ENCODE measurements around the gene MMP15. TPM values are rescaled to one million over a fixed set of nuclear protein-coding genes. Genes with fewer than 3 reads are reported as not detected.

Gene MMP15
- total and polyA plus RNA-seq, 4 donors: 0.82 to 5.9 (median 3.8) TPM

Other genes with a start within 250 kb of the MMP15 start
- 10 to 100 TPM; 69.7 to 80.1 TPM for gene KIFC3, start 223.3 kb upstream of the MMP15 start, total RNA-seq
- gene KIFC3, start 223.3 kb upstream of the MMP15 start, polyA plus RNA-seq: 10 to 100 TPM; 27.4 to 61.1 TPM
- gene CNGB1, start 54.6 kb upstream of the MMP15 start, total RNA-seq: not detected
- gene CNGB1, start 54.6 kb upstream of the MMP15 start, polyA plus RNA-seq: not detected
- 10 to 100 TPM in 1 of 2 donors, 1 to 10 TPM in 1; 7.0 to 10.6 TPM for gene ZNF319, start 25.1 kb upstream of the MMP15 start, total RNA-seq
- 1 to 10 TPM; 1.6 to 4.1 TPM for gene ZNF319, start 25.1 kb upstream of the MMP15 start, polyA plus RNA-seq
- 10 to 100 TPM; 31.8 to 41.3 TPM for gene USB1, start 24.3 kb upstream of the MMP15 start, total RNA-seq
- 10 to 100 TPM; 24.9 to 34.1 TPM for gene USB1, start 24.3 kb upstream of the MMP15 start, polyA plus RNA-seq
- gene CFAP20, start 103.6 kb downstream of the MMP15 start, total RNA-seq: 10 to 100 TPM; 16.6 to 17.9 TPM
- 10 to 100 TPM; 18.4 to 22.4 TPM for gene CFAP20, start 103.6 kb downstream of the MMP15 start, polyA plus RNA-seq
- gene CSNK2A2, start 172.4 kb downstream of the MMP15 start, total RNA-seq: 10 to 100 TPM; 42.5 to 56.8 TPM
- 10 to 100 TPM; 17.4 to 32.2 TPM for gene CSNK2A2, start 172.4 kb downstream of the MMP15 start, polyA plus RNA-seq

Data from aorta (tissue), 4 donors.